SU-DHL-6 (cell line): ENCODE data around the gene MRPL21.

Experiments
- H2AFZ ChIP-seq: fragments of 200-600 bp; sonication (generic); 2 replicates; pipeline ENCODE4 v1.6.1; 2014; ENCODE audit warnings: low read depth, mild to moderate bottlenecking, moderate library complexity, mixed read lengths, antibody characterized with exemption, low read length; ENCODE audit not compliant: severe bottlenecking
- H3F3A ChIP-seq: fragments of 200-600 bp; shearing (Covaris generic); 2 replicates; pipeline ENCODE4 v1.6.0; 2016; ENCODE audit warnings: antibody characterized with exemption, mild to moderate bottlenecking; ENCODE audit not compliant: insufficient read depth
- H3K27ac ChIP-seq: fragments of 200-600 bp; sonication (generic); 2 replicates; pipeline ENCODE4 v1.5.1; 2016; ENCODE audit warnings: low read depth, mild to moderate bottlenecking, low read length, moderate library complexity, mixed read lengths
- H3K27me3 ChIP-seq: fragments of 200-600 bp; sonication (generic), shearing (Covaris generic); 2 replicates; pipeline ENCODE4 v1.6.0; 2014; ENCODE audit warnings: mild to moderate bottlenecking, low read length
- H3K36me3 ChIP-seq: fragments of 200-600 bp; sonication (generic); 2 replicates; pipeline ENCODE4 v1.6.1; 2014; ENCODE audit warnings: mild to moderate bottlenecking, low read length, mixed read lengths
- H3K4me2 ChIP-seq: fragments of 300-600, 200-600 bp; shearing (Covaris generic), sonication (generic); 2 replicates; pipeline ENCODE4 v1.6.0; 2014; ENCODE audit warnings: low read length, low read depth, mild to moderate bottlenecking; ENCODE audit not compliant: poor library complexity, severe bottlenecking
- H3K4me3 ChIP-seq: fragments of 200-600 bp; sonication (generic); 2 replicates; pipeline ENCODE4 v1.5.1; 2014; ENCODE audit warnings: antibody characterized with exemption, low read length, mild to moderate bottlenecking, mixed read lengths; ENCODE audit not compliant: insufficient read depth, poor library complexity, severe bottlenecking
- H3K79me2 ChIP-seq: fragments of 200-600 bp; sonication (generic); 2 replicates; pipeline ENCODE4 v1.6.1; 2014; ENCODE audit warnings: mild to moderate bottlenecking, low read length, moderate library complexity; ENCODE audit not compliant: insufficient read depth
- H3K9ac ChIP-seq: fragments of 200-600 bp; sonication (generic); 2 replicates; pipeline ENCODE4 v1.7.0; 2014; ENCODE audit warnings: mild to moderate bottlenecking, low read length
- H3K9me2 ChIP-seq: fragments of 200-600 bp; sonication (generic); replicated peaks from 2 replicates; pipeline ENCODE4 v1.6.1; 2014; ENCODE audit warnings: low read length; ENCODE audit not compliant: insufficient read depth
- H3K9me3 ChIP-seq: fragments of 200-600 bp; sonication (generic); 2 replicates; pipeline ENCODE4 v1.6.1; 2014; ENCODE audit warnings: low read length, mixed read lengths; ENCODE audit not compliant: insufficient read depth
- H4K20me1 ChIP-seq: fragments of 200-600 bp; sonication (generic); 2 replicates; pipeline ENCODE4 v1.6.1; 2014; ENCODE audit warnings: low read depth, mild to moderate bottlenecking, antibody characterized with exemption, low read length, moderate library complexity, mixed read lengths
- CTCF ChIP-seq: fragments of 200-600 bp; sonication (generic); IDR thresholded peaks from one replicate; pipeline ENCODE4 v1.5.1; 2017; ENCODE audit warnings: antibody characterized with exemption, mild to moderate bottlenecking, low read length, moderate library complexity; ENCODE audit not compliant: insufficient read depth, poor library complexity, severe bottlenecking
- EZH2phosphoT487 ChIP-seq: fragments of 200-600 bp; sonication (generic), shearing (Covaris generic); conservative IDR thresholded peaks from 2 replicates; pipeline ENCODE4 v1.6.1; 2018; ENCODE audit warnings: mild to moderate bottlenecking, antibody characterized with exemption, low read length, moderate library complexity, mixed read lengths

MRPL21 gene

DNA sequence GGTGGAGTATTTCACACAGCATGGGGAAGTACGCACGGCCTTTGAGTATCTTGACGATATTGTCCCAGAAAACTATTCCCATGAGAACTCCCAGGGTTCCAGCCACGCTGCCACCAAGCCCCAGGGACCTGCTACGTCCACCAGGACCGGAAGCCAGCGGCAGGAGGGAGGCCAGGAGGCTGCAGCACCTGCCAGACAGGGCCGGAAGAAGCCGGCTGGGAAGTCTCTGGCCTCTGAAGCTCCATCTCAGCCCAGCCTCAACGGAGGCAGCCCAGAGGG lies 32.7 kb upstream of the MRPL21 start:
- Histone ChIP-seq H3K4me3 (no peak overlapping the region), H3F3A (no peaks in the 10 kb centered on the region), H3K9me3 (no peaks in the 10 kb centered on the region), H3K27ac (no peak overlapping the region), H3K79me2 (no peaks in the 10 kb centered on the region), H3K9me2 (no peaks in the 10 kb centered on the region), H3K27me3 (no peaks in the 10 kb centered on the region), H2AFZ (no peak overlapping the region), H3K36me3 (no peaks in the 10 kb centered on the region), H4K20me1 (no peaks in the 10 kb centered on the region), H3K4me2 (no peak overlapping the region), H3K9ac (no peak overlapping the region)
- no peak for TF ChIP-seq EZH2phosphoT487
- TF ChIP-seq CTCF = no peak

GRCh38 chr11:68935516-68936357 lies 32.1 kb upstream of the MRPL21 start:
- H2AFZ ChIP-seq = no peak overlapping the region
- no peak overlapping the region for H3K9ac ChIP-seq
- H3K4me3 ChIP-seq = no peak overlapping the region
- no peaks in the 10 kb centered on the region for H3K9me2 ChIP-seq
- no peak overlapping the region for H3K4me2 ChIP-seq
- H3F3A ChIP-seq = no peaks in the 10 kb centered on the region
- no peaks in the 10 kb centered on the region for H3K36me3 ChIP-seq
- no peaks in the 10 kb centered on the region for H3K79me2 ChIP-seq
- no peaks in the 10 kb centered on the region for H4K20me1 ChIP-seq
- H3K9me3 ChIP-seq = no peaks in the 10 kb centered on the region
- no peak overlapping the region for H3K27ac ChIP-seq
- TF ChIP-seq CTCF (no peak), EZH2phosphoT487 (no peak)
- no peaks in the 10 kb centered on the region for H3K27me3 ChIP-seq

- Histone ChIP-seq H3K27me3 (no peaks in the 10 kb centered on the region), H3K36me3 (no peaks in the 10 kb centered on the region), H3K9ac (no peak overlapping the region), H3K4me2 (no peak overlapping the region), H2AFZ (no peak overlapping the region), H3K27ac (no peak overlapping the region), H3F3A (no peaks in the 10 kb centered on the region), H4K20me1 (no peaks in the 10 kb centered on the region), H3K9me3 (no peaks in the 10 kb centered on the region), H3K9me2 (no peaks in the 10 kb centered on the region), H3K4me3 (no peak overlapping the region), H3K79me2 (no peaks in the 10 kb centered on the region)
- TF ChIP-seq CTCF = no peak
These were observed 31.4 kb upstream of the MRPL21 start for GRCh38 chr11:68935066-68935465.
